HL-60/S4 treated with retinoic acid at 250 ng/mL for 4 days and 3 days (cell line): Measurements from ENCODE around the gene NFU1.
"Not testable (repeated sequence)": the region's sequence is repeated elsewhere in the genome, so short reads cannot be mapped to it uniquely, and the experiment has no call there.

Experiments
- in situ Hi-C: fragments of 300-500 bp; cut with MboI; formaldehyde crosslinking; loops from 2 replicates; pipeline ENCODE4 v1.7.0; 2022; ENCODE audit warnings: low sequenced_read_pairs

Gene NFU1

DNA sequence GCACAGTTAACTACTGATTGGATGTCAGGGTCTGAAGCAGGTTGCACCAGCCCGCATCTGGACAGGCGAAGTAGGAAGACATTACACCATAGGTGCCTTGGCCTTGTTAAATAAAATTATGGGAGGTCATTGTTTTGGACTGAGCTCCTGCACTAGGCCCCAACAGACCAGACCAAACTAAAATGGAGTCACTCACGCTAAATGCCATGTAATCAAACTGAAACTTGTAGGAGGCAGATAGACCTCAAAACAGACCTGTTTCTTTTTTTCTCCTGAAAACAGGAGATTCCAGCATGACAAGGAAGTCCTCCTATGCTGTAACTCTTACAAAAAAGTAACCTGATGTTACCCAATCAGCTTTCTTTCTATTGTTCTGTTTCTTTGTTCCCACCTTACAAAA lies 15.5 kb upstream of the NFU1 start:
- in situ Hi-C loops = no loop called here

DNA sequence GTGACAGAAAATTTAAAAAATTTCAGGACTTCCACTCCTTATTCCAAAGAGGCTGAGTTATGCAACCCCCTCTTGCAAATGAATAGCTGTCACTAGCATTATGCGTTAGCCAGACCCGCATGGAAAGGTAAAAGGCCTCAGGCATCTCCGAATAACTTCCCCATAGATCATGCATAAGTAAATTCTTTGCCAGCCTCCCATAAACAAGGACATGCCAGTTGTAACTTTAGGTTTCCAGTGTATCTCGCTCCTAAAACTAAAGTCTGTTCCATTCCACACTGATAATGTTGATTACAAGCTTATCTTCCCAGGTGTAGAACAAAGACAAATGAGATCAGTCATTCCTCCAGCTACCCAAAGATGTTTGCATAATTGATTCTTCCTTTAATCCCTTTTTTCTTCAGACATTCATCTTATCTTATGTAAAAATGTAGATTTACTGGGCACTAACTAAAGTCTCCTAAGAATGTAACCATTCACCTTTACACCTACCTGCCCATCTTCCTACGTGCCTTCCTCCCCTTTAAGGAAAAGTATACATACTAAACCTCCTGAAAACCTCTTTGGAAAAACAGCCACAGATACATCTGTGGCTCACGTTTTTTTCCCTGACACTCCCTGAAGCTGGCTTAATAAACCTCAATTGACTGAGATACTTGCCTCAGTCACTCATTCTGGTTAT lies 13.6 kb upstream of the NFU1 start:
- in situ Hi-C loops = no loop called here

- in situ Hi-C loops = no loop called here
Measured at GRCh38 chr2:69449906-69450305, 12.7 kb upstream of the NFU1 start.

- in situ Hi-C loops = not testable (repeated sequence)
Measured at GRCh38 chr2:69443673-69444072, 6.4 kb upstream of the NFU1 start.

DNA sequence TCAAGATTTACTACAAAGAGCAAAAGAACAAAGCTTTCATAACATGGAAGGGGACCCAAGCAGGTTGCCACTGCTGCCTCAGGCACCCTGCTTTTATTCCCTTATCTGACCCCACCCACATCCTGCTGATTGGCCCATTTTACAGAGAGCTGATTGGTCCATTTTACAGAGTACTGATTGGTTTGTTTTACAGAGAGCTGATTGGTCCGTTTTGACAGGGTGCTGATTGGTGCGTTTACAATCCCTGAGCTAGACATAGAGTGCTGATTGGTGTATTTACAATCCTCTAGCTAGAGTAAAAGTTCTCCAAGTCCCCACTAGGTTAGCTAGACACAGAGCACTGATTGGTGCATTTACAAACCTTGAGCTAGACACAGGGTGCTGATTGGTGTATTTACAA lies 2.3 kb upstream of the NFU1 start:
- in situ Hi-C loops = not testable (repeated sequence)

GRCh38 chr2:69438580-69438979 lies 1.3 kb upstream of the NFU1 start:
- in situ Hi-C loops = no loop called here

DNA sequence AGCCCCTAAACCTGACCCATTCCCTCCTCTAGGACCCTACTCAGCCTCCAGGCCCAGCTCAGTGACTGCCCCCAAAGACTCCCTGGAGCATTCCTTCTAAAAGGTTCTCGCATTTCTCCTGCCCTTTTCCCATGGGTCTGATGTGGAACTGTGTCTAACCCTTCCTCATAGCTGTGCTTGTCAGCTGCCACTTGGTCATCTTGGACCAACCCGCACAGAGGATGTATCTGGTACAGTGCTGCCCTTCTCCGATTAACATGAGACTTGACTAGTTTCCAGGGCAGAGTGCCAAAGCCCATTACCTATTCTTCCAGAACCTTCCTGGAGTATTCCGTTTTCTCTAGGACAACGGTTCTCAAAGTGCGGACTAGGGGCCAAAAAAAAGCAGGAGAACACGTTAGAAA lies 518 bp upstream of the NFU1 start:
- in situ Hi-C loops = no loop called here

DNA sequence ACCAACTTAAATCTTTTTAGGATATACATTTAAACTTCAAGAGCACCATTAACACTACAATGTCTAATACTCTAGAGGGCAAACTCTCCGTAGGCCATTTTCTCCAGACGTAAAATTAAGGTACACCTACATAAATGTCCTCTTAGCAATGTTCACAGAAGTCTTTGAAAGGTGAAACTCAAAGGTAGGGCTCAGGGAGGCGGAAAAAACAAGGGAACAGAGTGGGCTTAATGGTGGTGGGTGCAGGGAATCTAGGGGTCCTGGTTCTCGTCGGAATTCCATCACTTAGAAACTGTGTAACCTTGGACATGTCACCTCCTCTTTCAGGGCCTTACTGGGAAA lies 668 bp downstream of the NFU1 start:
- in situ Hi-C loops = no loop called here

DNA sequence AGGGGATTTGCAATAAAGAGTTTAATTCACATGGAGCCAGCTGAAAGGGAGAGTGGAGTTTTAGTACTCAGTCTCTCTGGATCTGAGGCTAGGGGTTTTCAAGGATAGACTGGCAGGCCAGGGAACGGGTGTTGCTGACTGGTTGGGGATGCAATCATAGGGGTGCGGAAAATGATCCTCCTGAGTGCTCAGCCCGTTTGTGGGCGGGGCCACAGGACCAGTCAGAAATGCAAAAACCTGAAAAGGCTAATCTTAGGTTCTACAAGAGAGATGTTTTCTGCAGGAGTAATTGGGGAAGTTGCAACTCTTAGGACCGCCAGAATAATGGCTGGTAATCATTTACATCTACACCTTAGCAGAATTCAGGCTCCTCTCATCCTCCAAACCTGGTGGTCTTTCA lies 2.5 kb downstream of the NFU1 start:
- in situ Hi-C loops = no loop called here

- in situ Hi-C loops = no loop called here
Measured at GRCh38 chr2:69429491-69430183, 7.6 kb downstream of the NFU1 start.

DNA sequence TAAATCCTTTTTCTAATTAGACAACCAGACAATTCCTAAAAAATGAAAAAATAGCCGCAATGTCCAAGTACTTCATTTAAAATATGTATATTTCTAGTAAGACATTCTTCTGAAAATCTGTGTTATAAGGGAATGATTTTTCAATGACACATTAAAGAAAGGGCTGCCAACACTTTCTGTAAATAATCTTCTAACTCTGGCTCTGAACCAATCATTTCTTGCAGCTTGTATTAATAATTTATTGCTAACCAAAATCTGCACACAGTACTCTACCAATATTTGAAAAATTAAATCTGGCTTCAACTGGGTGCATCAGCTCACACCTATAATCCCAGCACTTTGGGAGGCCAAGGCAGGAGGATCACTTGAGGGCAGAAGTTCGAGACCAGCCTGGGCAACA lies 8.3 kb downstream of the NFU1 start:
- in situ Hi-C loops = no loop called here

DNA sequence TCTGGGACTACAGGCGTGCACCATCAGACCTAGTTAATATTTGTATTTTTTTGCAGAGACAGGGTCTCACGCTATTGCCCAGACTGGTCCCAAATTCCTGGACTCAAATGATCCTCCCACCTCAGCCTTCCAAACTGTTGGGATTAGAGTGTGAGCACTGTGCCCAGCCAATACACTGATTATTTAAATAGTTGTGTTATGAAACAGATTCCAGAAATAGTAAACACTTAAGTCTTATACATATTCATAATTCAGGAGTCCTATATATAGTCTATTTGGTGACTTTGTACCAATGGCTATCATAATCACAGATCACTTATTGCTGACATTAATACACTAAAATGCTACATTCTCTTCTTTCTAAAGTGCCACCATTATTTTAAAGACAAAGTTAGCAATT lies 12.8 kb downstream of the NFU1 start:
- in situ Hi-C loops = no loop called here

GRCh38 chr2:69422198-69422597 lies 15.0 kb downstream of the NFU1 start:
- in situ Hi-C loops = no loop called here

DNA sequence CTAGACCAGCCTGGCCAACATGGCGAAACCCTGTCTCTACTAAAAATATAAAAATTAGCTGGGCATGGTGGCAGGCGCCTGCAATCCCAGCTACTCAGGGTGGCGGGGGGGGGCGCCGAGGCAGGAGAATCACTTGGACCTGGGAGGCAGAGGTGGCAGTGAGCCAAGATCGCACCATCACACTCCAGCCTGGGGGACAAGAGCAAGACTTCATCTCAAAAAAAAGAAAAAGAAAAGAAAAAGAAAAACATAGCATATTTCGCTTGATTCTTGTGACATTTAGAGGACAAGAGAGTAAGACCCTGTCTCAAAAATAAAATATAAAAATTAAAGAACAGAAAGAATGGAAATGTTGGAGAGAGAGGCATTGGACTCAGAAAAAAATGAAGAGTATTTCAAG lies 18.1 kb downstream of the NFU1 start:
- in situ Hi-C loops = not testable (repeated sequence)

GRCh38 chr2:69416147-69416546 lies 21.1 kb downstream of the NFU1 start:
- in situ Hi-C loops = no loop called here

GRCh38 chr2:69411120-69411519 lies 26.1 kb downstream of the NFU1 start:
- in situ Hi-C loops = no loop called here

DNA sequence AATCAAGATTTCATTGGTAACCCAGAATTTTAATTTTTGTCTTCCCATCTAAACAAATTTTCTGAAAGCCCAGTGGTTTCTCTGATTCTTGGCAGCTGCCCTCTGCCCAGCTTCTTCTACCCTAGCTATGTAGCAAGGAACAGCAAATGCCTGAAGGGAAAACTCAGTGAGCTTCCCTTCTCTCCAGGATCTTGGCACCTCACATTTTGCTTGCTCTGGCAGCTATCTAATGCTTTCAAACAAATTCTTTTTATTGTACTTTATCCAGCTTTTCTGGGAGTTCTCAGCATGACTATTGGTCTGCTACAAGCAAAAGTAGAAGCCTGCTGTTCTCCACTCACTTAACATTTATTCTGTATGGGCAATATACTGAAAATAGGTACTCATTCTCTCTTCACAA lies 31.9 kb downstream of the NFU1 start:
- in situ Hi-C loops = no loop called here

GRCh38 chr2:69400121-69400520 lies 37.1 kb downstream of the NFU1 start:
- in situ Hi-C loops = no loop called here

- in situ Hi-C loops = no loop called here
Measured at GRCh38 chr2:69397234-69397633, 40.0 kb downstream of the NFU1 start.

GRCh38 chr2:69395866-69396265 lies 41.4 kb downstream of the NFU1 start:
- in situ Hi-C loops = no loop called here

- in situ Hi-C loops = no loop called here
Measured at GRCh38 chr2:69393963-69394362, 43.3 kb downstream of the NFU1 start.

DNA sequence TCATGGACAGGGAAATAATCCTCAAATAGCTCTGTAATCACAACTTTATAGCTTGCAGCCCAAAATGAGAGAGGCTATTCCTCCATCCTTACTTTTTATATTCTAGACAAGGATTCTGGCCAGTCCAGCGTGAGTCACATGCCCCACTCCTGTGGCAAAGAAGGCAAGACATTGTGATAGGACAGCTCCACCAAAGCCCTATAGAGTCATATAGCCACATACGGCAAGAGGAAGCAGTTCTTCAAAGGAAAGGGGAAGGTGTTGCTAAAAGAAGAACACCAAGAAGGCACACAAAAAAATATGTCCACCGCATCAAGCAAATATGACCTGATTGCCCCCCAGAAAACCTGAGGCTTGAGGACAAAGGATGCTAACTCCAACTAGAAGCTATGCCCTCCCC lies 46.8 kb downstream of the NFU1 start:
- in situ Hi-C loops = no loop called here

- in situ Hi-C loops = no loop called here
Measured at GRCh38 chr2:69390001-69390400, 47.2 kb downstream of the NFU1 start.
